GM19324 (cell line): ENCODE data around the gene PDE7B.

Experiments
- ATAC-seq: cut with Tn5 transposase; IDR thresholded peaks from one replicate; pipeline ENCODE4 v1.9.1; 2021; ENCODE audit warnings: mild to moderate bottlenecking, moderate library complexity; ENCODE audit not compliant: unreplicated experiment, low FRiP score

The PDE7B gene

GRCh38 chr6:135976585-135976984, 125.1 kb downstream of the PDE7B start:
- ATAC-seq: no peak

- ATAC-seq: no peak
These were observed 131.6 kb downstream of the PDE7B start for GRCh38 chr6:135983093-135983492.

DNA sequence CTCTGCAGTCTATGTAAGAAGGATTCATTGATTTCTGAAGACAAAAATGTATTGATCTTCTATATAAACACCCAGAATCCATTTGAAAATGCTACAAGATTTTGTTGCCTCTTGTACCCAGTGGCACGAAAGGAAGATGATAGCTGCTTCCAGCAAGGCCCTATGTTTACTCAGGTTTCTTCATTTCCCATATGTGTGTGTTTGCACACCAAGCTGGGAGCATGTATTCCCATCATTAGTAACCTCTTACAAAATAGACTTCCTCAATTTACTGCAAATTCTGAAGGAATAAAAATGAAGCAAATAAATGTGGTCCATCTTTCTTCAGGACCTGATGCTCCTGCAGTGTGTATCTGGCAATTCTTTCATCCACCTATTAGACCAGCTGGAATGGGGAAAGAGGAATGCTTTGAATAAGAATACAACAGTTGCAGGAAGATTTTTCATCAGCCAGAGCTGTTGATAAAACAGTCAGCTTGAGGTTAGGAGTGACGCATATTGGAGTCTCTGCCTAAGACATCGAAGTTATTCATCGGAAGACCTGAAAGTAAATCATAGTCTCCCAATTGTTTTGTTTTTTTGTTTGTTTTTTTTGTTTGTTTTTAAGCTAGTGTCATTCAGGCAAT, 132.3 kb downstream of the PDE7B start:
- ATAC-seq: no peak

GRCh38 chr6:135985471-135985870, 134.0 kb downstream of the PDE7B start:
- no peak for ATAC-seq

- ATAC-seq: no peak
These were observed 135.7 kb downstream of the PDE7B start for GRCh38 chr6:135987226-135987625.

DNA sequence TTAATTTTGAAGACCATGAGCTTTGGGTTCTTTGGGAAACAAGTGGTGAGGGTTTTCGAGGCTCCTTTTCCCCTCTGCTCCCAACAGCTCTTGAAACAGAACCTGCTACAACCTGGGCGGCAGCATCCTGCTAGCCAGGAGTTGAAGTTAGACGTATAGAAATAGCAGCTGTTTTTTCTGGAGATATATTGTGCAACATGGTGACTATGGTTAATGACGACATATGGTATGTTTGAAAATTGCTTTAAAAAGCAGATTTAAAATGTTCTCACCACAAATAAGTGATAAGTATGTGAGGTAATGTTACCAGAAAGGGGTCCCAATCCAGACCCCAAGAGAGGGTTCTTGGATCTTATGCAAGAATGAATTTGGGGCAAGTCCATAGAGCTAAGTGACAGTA, 138.9 kb downstream of the PDE7B start:
- no peak for ATAC-seq

DNA sequence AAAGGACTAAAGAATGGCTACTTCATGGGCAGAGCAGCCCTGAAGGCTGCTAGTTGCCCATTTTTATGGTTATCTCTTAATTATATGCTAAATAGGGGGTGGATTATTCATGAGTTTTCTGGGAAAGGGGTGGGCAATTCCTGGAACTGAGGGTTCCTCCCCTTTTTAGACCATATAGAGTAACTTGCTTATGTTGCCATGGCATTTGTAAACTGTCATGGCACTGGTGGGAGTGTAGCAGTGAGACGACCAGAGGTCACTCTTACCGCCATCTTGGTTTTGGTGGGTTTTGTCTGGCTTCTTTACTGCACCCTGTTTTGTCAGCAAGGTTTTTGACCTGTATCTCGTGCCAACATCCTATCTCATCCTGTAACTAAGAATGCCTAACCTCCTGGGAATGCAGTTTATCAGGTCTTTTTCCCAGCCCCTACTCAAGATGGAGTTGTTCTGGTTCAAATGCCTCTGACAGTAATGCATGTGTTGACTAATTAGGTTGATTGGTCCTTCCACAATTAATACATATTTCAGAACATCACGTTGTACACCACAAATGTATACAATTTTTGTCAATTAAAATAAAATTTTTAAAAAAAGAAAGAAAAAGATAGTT, 139.5 kb downstream of the PDE7B start:
- no peak for ATAC-seq

GRCh38 chr6:135992739-135993138, 141.2 kb downstream of the PDE7B start:
- no peak for ATAC-seq

GRCh38 chr6:135993361-135993760, 141.9 kb downstream of the PDE7B start:
- ATAC-seq: no peak

DNA sequence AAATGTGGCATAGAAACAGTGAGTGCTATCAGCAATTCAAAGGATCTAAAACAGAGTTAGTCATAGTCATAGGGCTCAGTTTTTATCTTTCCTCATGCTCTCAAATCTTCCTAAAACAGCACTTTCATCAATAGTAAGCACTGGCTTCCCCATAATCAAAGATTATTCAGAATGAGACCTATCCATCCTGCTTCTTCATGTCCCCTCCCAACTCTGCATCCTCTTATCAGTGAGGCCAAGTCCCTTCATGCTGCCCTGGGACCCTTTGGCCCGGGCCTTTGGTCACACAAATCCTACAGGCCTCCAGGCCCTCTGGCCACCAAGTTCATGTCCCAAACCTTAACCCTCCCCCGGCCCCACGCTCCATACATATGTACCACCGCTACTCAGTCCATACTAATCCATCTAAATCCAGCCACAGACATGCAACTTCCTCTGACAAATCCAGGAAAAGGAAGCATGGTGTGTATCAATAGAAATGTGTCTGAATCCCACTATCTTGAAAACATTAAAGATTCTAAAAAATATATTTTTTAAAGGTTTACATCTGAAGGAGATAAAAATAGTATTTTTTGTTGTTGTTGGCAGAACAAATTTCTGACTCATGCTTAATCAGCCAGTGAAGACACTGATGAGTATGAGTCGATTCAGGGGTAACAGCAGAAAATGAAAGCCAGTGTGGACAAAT, 143.5 kb downstream of the PDE7B start:
- ATAC-seq: no peak

DNA sequence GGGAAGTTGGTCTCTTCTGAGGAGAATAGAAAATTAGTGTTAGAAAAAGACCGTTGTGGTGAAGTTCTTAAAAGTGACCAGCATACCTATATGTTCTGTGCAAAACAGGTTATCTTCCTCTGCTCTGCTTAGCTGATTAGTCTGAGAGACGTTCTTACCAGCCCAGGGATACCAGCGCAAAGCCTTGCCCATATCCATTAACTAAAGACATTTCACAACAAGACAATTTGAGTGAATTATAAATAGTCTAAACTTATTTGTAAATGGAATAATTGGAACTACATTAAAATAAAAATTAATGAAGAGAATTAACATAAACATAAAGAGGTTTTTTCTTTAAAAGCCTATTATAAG, 144.0 kb downstream of the PDE7B start:
- no peak for ATAC-seq

GRCh38 chr6:135996668-135997067, 145.2 kb downstream of the PDE7B start:
- ATAC-seq: no peak

DNA sequence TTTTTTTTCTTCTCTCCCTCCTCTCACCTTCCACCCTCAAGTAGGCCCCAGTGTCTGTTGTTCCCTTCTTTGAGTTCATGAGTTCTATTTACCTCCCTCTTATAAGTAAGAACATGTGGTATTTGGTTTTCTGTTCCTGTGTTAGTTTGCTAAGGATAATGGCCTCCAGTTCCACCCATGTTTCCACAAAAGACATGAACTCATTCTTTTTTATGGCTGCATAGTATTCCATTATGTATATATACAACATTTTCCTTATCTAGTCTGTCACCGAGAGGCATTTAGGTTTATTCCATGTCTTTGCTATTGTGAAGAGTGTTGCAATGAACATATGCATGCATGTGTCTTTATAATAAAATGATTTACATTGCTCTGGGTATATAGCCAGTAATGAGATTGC, 147.9 kb downstream of the PDE7B start:
- no peak for ATAC-seq

- no peak for ATAC-seq
These were observed 155.8 kb downstream of the PDE7B start for GRCh38 chr6:136007345-136007744.

GRCh38 chr6:136011475-136011874, 160.0 kb downstream of the PDE7B start:
- no peak for ATAC-seq

GRCh38 chr6:136012198-136012887, 160.8 kb downstream of the PDE7B start:
- no peak for ATAC-seq

GRCh38 chr6:136012943-136013342, 161.4 kb downstream of the PDE7B start:
- ATAC-seq: no peak

GRCh38 chr6:136014454-136015437, 163.2 kb downstream of the PDE7B start:
- no peak for ATAC-seq

- ATAC-seq: no peak
These were observed 164.0 kb downstream of the PDE7B start for GRCh38 chr6:136015531-136015930.
